ENCODE data around the gene LRRIQ3.

The LRRIQ3 gene

DNA sequence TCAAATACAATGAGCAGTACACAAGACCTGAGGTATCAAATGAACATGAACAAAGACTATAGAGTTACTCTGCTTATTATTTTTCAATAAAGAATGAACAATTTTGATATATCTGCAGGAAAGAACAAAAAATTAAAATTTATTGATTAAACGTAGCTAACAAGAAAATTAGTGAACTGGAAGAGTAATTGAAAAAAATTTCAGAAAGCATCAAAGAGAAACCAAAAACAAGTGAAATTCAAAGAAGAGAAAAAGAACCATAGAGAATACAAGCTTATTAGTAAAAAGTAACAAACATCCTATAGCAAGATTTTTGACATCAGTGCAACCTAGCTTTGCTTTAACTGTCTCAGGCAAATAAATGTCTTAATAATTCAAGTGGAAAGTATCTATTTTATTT, 106.6 kb downstream of the LRRIQ3 start:
- FAIRE-seq, result no peak

GRCh38 chr1:74083128-74083527, 114.8 kb downstream of the LRRIQ3 start:
- no peak for FAIRE-seq

DNA sequence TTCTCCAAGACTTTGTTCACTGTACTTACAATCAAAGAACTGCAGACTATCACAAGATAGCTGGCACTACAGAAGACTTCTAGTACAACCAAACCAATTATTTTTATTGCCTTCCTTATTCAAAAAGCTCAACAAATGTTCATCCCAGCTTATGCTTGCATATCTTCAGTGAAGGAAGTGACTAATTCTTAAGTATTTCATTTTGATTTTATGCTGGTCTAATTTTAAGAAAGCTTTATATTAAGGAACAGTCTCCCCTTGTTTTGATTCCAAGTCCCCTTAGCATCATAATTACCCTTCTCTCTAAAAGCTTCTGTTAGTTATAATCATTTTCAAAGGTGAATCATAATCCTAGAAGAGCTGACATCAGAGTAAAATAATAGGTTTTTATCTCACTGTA, 132.9 kb downstream of the LRRIQ3 start:
- no peak for FAIRE-seq

GRCh38 chr1:74057719-74058118, 140.3 kb downstream of the LRRIQ3 start:
- no peak for FAIRE-seq

DNA sequence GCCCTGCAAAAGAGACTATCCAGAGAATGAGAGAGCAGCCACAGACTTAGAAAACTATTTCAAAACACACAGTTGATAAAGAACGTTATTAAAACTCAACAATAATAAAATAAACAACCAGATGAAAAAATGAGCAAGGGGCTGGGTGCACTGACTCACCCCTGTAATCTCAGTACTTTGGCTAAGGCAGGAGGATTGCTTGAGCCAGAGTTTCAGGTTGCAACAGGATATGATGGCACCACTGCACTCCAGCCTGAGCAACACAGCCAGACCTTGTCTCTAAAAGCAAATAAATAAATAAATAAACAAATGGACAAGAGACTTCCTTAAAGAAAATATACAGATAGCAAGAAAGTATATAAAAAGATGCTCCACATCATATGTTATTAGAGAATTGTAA, 144.6 kb downstream of the LRRIQ3 start:
- no peak for FAIRE-seq

DNA sequence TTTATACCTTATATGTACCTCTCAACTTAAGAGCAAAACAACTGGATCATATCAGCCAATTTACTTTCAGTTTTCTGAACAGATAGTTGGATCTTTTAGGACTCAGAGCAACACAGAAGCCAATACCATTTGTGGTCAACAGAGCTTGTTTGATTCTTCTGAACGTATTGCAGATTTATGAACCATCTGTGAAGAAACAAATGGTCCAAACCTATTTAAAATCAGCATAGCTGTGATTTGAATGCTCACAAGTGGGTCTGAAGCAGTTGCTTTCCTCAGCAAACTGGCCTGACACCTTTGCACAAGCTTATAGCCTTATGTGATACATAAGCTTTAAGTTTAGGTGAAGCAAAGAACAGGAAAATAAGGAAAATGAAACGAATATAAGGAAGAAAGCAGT, 147.6 kb downstream of the LRRIQ3 start:
- FAIRE-seq, result no peak

DNA sequence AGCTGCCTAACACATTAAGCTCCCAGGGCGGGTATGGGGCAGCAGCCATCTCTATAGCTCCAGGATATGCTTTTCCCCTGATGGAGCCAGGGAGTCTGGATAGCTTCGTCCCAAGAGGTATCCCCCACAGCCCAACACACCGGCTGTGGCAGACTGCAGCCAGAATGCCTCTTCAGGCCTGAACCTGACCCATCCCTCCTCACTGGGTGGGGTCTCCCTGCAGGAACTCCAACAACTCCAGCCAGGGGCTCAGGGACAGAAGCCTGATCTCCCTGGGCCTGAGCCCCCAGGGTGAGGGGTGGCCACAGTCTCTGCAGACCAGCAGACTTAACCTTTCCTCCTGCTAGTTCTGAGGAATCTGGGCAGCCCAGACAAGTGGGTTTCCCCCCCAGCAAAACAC, 159.9 kb downstream of the LRRIQ3 start:
- no peak for FAIRE-seq

GRCh38 chr1:74012583-74012982, 185.4 kb downstream of the LRRIQ3 start:
- no peak for FAIRE-seq

DNA sequence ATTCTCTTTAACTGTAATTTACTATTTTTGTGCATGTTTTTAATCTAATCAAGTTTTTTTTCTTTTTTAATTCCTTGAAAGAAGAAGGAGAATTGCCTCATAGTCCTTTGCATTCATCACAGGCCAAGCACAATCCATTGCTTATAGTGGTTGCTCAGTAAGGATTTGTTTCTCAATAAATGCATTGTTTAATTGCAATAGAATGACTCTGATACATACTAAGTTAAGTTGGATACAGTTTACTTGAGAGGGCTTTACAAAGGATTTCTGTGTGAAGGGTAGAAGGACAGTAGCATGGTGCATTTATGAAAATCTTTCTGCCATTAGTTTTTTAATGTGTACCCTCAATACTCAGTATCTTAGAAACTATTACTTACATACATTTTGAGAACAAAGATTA, 186.2 kb downstream of the LRRIQ3 start:
- no peak for FAIRE-seq

GRCh38 chr1:74010206-74010605, 187.8 kb downstream of the LRRIQ3 start:
- FAIRE-seq, result no peak

GRCh38 chr1:74005533-74005932, 192.4 kb downstream of the LRRIQ3 start:
- no peak for FAIRE-seq

DNA sequence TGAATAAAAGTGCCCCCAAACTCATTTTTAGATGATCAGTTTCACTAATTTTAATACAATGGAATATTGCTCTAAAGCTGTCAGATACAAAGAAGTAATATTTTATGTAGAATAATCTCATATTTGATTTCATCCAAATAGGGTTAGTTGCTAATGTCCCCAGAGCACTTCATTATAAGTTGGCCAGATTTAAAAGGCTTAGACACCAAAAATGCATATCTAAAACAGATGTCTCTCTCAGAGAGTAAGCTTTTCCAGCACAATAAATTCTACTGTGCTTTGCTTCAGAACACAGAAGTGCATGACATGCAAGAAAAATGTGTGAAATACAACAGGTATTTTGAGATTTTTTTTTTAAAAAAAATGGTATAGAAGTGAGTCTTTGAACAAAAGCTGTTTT, 194.2 kb downstream of the LRRIQ3 start:
- no peak for FAIRE-seq

DNA sequence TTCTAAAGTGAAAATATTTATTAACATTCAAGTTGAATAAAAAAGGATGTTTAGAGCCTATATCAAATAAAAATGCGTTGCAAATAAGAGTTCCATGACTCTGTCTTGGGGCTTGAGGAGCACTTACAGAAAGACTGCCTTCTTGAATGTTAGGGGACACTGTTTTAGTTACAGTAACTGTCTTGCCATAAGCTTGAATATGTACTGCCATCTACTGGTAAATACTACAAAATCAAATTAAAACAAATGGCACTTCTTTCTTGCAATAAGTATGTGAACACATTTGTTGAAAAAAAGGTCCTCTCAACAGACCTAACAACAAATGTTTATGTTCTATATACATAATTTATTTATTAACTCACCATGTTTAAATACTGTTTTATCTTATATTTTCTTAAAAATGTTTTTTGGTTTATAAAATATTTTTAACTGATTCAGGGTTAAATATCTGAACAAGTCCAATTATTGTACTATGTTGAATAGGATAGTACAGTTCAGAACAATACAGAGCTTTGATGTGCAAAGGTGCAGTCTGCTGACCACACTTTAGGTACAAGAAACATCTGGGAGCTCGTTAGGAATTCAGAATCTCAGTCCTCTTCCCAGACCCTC, 199.5 kb downstream of the LRRIQ3 start:
- FAIRE-seq, result peak; percentile 86

DNA sequence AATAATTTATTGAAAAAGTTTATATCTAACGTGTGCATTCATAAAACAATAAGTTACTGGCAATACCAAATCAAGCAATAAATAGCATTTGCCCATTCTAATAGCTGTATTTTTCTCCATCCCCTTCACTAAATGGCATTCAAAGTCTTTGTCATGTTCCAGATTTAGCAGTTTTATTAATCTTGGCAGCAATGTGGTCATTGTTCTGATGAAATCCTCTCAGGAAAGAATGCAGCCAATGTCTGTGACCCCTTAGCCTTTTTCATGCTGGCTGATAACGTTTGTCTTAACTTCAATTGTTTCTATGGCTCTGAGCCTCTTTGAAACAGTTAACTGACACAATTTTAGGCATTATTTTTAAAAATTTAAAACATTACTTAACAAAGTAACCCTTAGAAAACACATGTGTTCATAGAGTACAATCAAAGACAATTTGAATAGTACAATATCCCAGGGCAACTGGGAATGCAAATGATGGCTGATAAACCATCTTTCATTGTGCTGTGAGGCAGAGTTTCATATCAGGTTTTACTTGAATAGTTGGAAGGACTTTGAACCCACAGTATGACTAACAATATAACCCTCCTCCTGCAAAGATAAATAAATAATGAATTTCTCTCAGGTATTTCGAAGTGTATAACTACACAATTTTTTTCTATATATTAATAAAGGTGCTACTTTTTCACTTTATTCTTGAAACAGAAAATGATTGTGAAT, 217.5 kb downstream of the LRRIQ3 start:
- FAIRE-seq, result no peak

DNA sequence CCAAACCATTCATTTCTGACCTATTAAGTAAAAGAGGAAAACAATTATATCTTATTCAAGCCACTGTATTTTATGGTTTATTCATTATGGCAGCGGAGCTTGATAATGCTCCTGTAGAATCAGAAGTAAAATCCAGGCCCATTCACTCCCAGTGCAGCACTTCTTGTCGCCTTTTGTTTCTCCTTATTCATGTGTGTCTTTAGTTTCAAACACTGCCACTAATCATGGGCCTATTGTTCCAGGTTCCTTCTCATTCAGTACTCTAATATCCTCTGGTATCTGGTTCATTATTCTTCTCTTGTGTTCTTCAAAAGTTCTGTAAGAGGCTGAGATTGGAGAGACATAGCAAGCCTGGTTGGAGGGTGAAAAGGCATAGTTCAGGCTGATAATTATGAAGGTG, 218.3 kb downstream of the LRRIQ3 start:
- FAIRE-seq, result no peak

- no peak for FAIRE-seq
These were observed 219.0 kb downstream of the LRRIQ3 start for GRCh38 chr1:73978964-73979363.
